Measurements from ENCODE around the gene KRTAP19-8.

DNA sequence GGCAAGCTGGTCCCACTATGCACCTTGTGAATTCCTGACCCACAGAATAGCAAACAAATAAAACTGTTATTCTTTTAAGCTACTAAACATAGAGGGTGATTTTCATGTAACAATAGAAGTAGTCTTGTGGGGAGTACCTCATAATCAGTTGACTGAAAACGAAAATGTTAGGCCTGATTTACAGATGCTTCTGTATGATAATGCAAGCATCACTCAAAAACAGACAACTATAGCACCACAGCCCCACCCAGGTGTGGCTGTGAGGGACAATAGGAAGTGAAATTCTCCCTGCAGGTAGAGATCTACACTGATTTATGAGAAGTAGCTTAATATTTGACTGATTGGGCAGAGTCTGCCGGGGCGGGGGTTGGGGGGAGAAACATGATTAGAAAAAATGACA is 26.5 kb upstream of the KRTAP19-8 start:
- TF ChIP-seq CTCF (IDR thresholded peaks at IDR 0.05) (no peak), EZH2 (IDR thresholded peaks at IDR 0.05) (no peak), EZH2phosphoT487 (IDR thresholded peaks at IDR 0.05) (no peak)

Measured in neural progenitor cell (in vitro differentiated cells).